HG02870 (cell line): ENCODE measurements around the gene ME1.
"Not testable (repeated sequence)": the region's sequence is repeated elsewhere in the genome, so short reads cannot be mapped to it uniquely, and the experiment has no call there.

ENCODE experiments used
- ATAC-seq: cut with Tn5 transposase; IDR thresholded peaks from one replicate; pipeline ENCODE4 v1.9.1; 2021; ENCODE audit warnings: mild to moderate bottlenecking, moderate library complexity; ENCODE audit not compliant: unreplicated experiment

The ME1 gene

GRCh38 chr6:83193747-83194566 lies 236.9 kb downstream of the ME1 start:
- peak; percentile 19 for ATAC-seq

GRCh38 chr6:83192871-83193746 lies 237.7 kb downstream of the ME1 start, which contains the start of the genes PGM3 and RWDD2A:
PGM3 (minus strand) TSS chr6:83193265; CDS start chr6:83191012, 2,253 bp downstream.
RWDD2A (plus strand) TSS chr6:83193357; CDS start chr6:83194452, 1,095 bp downstream.
- ATAC-seq: peak; percentile 95

DNA sequence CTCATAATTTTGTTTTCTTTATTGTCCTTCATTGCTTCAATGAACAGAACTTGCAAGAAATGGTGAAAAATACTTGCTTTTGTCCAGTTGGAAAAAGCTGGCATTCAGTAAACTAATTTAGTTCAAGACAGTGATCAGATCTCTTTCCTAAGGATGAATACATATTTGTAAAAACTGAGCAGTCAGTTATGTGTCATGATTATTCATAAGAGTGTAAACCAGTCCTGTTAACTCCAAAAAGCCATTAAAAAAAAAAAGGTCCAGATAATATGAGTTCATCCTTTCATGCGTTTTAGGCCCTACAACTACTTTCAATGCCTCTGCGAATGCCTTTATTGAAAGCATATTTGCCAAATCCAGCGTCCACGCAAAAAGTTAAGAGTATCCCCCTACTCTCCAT lies 238.4 kb downstream of the ME1 start:
- no peak for ATAC-seq

GRCh38 chr6:83191974-83192373 lies 238.9 kb downstream of the ME1 start:
- ATAC-seq: not testable (repeated sequence)

DNA sequence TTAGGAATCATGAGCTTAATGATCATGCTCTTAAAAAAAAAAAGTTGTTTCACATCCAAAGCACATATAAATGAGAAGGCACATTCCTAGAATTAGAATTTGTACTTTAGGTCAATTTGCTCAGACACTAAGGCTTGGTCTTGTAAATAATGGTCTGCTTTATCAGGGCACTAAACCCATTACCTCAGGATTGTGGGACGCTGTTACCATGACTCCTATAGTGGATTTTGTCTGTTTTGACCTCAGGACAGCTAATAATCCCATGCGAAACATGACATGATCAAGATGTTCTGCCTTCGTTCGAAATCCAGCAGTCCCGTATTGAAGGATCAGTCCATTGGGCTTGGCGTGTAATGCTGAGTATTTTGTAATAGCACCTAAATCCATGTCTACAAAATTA lies 240.2 kb downstream of the ME1 start:
- ATAC-seq: no peak

DNA sequence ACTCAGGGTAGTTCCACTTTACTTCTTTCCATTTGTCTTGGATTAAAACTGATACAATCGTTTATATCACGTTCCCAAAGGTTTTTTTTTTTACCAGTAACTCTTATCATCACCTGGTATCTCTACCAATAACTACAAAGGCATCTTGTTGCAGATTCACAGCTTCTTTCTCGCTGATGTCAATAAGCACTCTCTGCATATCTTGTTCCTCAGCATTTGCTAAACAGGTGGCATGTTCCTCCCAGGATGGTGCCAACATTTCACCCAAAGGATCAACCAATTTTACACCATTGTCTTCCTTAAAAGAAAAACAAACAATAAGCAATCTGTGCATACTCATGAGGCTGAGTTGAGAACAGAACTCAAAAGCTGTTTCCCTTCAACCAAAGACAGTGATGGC lies 242.3 kb downstream of the ME1 start:
- ATAC-seq: no peak

GRCh38 chr6:83185096-83185495 lies 245.8 kb downstream of the ME1 start:
- ATAC-seq: no peak

GRCh38 chr6:83183082-83183828 lies 247.6 kb downstream of the ME1 start:
- ATAC-seq: no peak

- ATAC-seq: no peak
Measured at GRCh38 chr6:83182114-83182513, 248.7 kb downstream of the ME1 start.

DNA sequence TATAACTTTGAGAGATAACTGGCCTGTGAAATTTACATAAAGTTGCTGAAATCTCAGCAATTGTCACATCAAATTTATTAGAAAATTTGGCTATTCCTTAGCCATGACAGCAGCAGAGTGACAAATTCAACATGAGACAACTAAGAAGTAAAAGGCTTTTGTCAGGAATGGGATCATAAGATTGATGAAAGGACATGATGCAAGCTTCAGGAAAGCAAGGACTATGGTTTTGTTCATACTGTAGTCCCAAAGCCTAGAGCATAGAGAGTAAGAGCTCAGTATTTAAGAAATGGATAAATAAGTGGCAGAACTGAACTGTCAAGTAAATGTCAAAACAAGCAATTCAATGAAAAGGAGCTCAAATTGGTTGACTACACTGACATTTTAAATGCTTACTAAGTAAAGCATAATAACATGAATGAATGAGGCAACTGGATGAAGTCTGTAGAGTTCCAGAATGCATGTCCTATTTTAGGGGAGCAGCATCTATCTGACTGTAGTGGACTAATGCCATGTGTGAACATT lies 250.4 kb downstream of the ME1 start:
- ATAC-seq: no peak

- no peak for ATAC-seq
Measured at GRCh38 chr6:83176246-83176645, 254.6 kb downstream of the ME1 start.

GRCh38 chr6:83169511-83169910 lies 261.3 kb downstream of the ME1 start:
- no peak for ATAC-seq

DNA sequence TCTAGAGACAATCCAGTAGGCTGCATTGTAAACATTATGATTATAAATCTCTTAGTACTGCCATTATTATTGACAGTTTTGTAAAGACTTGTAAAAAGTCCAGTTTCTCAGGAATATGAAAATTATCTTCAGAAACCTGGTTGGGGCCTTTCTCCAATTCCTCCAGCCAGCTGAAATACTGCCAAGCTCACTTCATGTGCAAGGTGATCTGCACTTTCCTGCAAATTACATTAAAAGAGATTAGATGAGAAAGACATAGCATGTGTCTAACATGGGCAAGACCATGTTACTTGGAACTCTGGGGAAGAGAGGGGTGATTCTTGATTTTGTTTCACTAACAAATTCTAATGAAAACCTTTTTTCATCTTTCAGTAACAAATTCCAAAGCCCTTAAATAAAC lies 261.7 kb downstream of the ME1 start:
- no peak for ATAC-seq

DNA sequence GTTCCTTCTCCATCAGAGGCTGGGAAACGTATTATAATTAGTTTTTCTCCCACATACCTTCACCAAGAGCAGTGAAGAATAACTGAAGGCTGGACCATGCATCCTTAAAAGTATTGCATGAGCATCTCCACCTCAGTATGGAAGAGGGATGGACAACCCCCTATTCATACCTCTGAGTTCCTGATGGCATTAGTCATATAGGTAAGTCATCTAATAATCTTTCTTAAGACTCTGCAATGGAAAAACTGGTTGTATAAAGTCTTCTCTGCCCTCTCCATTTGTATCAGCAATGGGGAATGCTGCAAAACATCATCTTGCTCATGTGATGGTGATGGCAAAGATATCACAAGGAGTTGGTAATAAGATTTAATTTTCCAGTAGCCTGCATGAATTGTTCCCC lies 262.3 kb downstream of the ME1 start:
- no peak for ATAC-seq

GRCh38 chr6:83167726-83168278 lies 263.0 kb downstream of the ME1 start:
- ATAC-seq: no peak
